Skin epidermis (tissue), 12 donors: ENCODE measurements around the gene ATOSA.

Experiments
- H3K27ac ChIP-seq, 21 experiments: fragments of 200-600 bp; sonication (generic) in 11 of 21; one replicate each; pipeline ENCODE4 v1.5.0; 2020; ENCODE audit warnings: mild to moderate bottlenecking in 3 of 21, inconsistent platforms in 2 of 21, moderate library complexity in 2 of 21
- H3K4me3 ChIP-seq, 7 experiments: fragments of 200-600 bp; sonication (generic) in 2 of 7; one replicate each; pipeline ENCODE4 v1.5.0; 2020; ENCODE audit warnings: inconsistent platforms in 2 of 7, mild to moderate bottlenecking in 2 of 7, moderate library complexity in 1 of 7

The ATOSA gene

DNA sequence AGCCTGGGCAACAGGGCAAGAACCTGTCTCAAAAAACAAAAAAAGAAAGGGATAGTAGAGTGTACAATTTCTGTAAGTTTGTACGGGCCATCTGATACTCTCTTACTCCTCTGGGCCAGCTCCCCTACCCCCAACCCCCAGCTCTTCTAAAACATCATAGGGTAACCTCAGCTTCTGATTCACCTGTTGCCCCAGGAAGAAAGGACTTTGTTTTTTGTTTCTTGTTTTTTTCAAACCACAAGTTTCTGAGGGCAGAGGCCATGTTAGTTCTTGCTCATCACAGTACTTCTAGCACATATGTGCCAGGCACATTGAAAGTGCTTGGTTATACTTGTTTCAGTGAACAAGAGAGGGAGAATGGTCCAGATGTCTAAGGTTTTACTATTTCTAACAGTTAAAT lies 20.2 kb downstream of the ATOSA start:
- no peak overlapping the region for H3K27ac ChIP-seq
- no peak overlapping the region for H3K4me3 ChIP-seq

DNA sequence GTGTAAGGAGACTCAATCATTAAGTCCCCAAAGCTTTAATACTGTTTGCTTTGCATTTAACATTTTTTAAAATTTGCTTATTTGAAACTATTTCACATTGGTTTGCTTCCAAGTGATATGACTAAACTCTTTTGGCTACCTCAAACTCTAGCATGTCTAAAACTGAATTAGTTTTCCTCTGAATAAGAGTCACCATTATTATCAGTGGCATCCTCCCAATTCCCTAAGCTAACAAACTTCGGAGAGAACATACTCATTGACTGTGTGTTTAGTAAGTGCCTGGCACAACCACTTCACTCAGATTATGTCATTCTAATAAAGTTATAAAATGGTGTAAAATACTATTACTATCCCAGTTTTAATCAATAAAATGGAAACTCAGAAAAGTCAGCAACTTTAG lies 21.9 kb downstream of the ATOSA start:
- Histone ChIP-seq H3K27ac (peak overlapping the region in 3 of 21 experiments; percentile 2 to 52 (median 10)), H3K4me3 (no peak overlapping the region)

DNA sequence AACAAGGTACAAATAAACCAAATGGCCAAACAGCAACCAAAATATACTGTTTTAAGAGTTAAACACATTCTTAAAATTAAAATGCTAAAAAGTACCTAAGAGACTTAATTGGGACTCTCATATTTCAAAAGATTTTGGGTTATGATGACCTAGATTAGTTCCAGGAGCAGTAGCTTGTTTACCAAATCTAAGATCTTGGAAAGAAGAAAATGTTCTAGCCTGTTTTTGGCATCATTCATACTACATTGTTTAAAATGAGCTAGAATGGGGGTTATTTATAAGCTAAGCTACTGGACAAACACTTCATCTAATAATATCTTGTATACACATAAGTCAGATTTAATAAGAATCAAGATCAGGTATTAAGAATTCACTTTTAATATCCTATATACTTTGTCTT lies 22.8 kb downstream of the ATOSA start:
- Histone ChIP-seq H3K27ac (no peak overlapping the region), H3K4me3 (no peak overlapping the region)

DNA sequence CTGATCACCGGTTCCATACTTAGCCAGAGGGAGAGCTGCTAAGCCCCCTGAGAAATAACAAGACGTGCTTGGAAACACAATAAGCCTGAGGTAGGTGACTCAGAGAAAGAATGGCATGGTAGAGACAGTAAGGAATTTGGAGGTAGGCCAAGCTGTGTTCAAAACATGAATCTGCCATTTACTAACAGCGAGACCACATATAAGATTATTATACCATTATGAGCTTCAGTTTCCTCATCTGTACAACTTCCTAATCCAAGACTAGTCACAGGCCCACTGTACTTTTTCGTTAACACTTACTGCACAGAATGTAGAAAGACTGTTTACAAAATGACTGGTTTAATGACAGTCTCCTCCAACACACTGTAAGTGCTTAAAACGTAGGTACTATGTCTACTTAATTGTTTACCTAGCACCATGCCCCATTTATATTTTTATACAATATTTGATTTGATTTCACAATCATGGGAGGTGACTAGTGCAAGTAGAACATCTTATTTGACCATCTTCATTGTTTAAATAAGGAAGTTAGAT lies 25.7 kb downstream of the ATOSA start:
- peak overlapping the region in 11 of 21 experiments; percentile 6 to 69 (median 43) for H3K27ac ChIP-seq
- H3K4me3 ChIP-seq = no peak overlapping the region

DNA sequence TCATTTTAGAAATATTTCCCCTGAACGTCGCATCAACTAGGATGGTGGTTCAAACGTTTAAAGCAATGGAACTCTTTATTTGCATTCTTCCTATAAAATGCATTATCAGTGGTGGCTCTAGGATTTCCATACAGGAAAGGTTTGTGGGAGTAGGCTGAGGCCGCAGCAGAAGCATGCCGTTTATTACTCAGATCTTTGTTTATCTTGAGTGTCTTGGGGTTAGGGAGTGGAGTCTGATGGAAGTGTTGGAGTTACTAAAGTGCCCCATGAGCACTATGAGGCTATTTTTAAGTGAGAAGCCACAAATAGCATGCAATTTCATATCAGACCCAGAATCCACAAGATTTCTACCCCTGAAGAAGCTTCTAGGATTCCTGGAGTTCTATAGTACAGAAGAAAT lies 26.2 kb downstream of the ATOSA start:
- Histone ChIP-seq H3K4me3 (no peak overlapping the region), H3K27ac (peak overlapping the region in 12 of 21 experiments; percentile 6 to 69 (median 41))

DNA sequence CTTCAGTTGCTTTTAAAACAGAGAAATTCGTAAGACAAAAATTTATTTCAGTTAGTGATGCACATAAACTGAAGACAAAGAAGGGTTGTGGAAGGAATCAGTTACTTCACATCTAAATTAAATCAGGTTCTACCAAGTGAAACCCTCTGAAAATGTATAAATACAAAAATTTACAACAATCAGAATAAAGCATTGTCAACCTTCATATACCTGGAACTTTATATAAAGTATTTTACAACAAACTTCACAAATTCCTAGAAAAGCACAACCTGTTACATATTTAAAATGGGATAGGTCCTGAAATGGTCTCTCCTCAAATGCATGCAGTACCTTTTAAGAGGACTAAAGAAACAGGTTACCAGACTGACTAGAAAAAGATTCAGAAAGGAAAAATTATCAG lies 26.9 kb downstream of the ATOSA start:
- peak overlapping the region in 9 of 21 experiments; percentile 4 to 69 (median 35) for H3K27ac ChIP-seq
- no peak overlapping the region for H3K4me3 ChIP-seq

DNA sequence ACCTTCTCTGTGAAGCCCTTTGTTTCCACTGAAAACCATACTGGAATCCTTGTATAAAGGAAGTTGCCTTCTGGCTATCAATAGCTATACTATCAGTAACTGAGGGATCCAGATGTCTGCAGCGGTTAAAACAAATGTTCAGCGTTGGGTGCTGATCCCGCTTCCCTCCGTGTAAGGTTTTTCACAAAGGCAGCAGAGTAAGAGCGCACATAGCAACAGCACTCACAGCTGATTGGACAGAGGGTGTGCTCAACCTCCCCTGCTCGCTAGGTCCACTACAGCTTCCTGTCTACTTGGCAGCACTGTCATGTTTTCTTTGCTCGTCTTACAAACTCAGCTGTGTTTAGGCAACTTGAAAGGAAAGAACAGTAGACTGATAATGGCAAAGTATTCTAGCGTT lies 27.3 kb downstream of the ATOSA start:
- H3K4me3 ChIP-seq = peak overlapping the region in 1 of 7 experiments; percentile 7
- H3K27ac ChIP-seq = peak overlapping the region in 11 of 21 experiments; percentile 4 to 69 (median 42)

DNA sequence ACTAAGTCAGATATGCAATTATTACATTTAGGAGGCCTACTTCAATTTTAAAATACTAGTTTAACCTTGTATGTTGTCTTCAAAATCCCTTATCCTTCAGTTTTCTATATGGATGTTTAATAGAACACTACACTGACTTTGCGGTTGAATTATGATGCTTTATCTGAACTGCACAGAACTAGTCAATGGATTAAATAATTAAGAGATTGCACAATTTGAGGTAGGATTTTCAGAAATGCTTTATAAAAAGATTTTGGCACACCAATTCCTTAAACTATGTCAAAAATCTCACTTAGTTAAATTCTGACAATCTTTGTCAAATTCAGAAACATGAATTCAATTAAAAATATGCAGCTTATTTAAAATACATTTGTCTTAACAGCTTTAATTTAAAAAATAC lies 28.1 kb downstream of the ATOSA start:
- peak overlapping the region in 5 of 21 experiments; percentile 7 to 69 (median 43) for H3K27ac ChIP-seq

DNA sequence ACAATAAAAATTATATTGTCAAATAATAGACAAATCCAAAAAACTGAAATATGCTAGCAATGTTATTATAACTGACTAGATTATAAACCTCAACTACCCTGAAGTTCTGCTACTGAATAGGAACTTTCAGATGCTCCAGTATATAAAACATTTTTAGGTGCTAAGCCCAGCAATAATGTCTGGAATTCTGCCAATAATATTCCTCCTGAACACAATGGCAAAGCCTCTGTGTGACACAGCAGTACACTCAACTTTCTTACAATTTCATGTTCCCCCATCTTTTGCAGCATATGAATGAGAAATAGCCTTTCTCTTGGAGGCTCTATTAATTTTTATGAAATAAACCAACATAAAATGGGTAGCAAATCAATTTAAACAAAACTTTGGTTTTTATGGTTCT lies 29.5 kb downstream of the ATOSA start:
- Histone ChIP-seq H3K4me3 (no peak overlapping the region), H3K27ac (no peak overlapping the region)

More for the DNA sequence above, 28.1 kb downstream of the ATOSA start:
- H3K4me3 ChIP-seq = no peak overlapping the region

DNA sequence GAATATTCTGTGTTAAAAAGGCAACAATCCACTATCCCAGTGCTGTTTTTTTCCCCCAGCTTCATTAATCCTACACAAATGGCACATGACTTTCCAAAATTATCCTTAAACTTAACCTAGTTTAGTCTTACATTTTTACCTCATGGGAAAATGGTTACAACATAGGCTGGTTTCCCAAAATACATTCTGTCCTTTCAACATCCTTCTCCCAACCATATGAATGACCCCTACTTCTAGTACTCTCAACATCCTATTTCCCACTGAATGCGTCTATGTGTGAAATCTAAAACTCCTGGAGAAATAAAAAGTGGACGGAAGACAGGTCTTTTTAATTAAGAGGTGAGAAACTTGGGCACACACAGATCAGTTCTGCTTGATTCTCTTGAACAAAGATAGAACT lies 33.3 kb downstream of the ATOSA start:
- Histone ChIP-seq H3K4me3 (no peak overlapping the region), H3K27ac (no peak overlapping the region)

DNA sequence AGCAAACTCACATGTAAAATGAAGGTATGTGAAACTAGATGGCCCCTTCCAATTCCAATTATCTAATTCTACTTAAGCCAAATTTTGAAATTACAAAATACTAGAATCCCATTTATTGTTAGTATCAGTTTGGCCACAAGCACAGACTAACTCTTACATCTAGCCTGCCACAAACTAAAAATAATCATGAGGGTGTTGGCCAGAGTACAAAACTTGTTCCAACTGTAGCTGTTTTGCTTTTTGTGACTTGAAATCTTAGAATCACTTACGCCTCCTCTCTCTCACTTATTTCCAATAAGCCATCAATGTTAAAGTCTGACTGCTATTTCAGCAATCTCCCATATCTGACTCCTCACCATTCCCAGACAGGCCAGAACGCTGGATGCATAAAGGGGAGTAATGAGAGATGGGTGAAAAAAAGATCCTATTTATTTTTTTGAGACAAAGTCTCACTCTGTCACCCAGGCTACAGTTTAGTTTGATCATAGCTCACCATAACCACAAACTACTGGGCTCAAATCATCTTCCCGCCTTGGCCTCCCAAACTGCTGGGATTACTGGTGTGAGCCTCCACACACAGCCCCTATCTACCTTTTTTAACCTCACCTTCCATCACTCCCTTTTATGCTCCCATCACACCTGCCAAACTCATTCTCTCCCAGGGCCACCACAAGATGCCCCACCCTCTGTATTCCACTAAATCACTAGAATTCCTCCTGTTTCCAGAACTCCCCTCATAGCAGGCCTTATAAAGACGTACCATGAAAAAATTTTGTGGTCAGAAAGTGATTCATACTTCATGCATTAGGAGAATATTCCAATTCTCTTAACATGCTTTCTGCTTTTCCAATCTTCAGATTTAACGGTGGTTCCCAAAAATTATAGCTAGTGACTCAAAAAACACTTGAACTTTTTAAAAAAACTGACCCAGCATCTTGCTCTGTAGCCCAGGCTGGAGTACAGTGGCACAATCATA lies 36.5 kb downstream of the ATOSA start:
- Histone ChIP-seq H3K27ac (peak overlapping the region in 4 of 21 experiments; percentile 4 to 30 (median 21)), H3K4me3 (no peak overlapping the region)

DNA sequence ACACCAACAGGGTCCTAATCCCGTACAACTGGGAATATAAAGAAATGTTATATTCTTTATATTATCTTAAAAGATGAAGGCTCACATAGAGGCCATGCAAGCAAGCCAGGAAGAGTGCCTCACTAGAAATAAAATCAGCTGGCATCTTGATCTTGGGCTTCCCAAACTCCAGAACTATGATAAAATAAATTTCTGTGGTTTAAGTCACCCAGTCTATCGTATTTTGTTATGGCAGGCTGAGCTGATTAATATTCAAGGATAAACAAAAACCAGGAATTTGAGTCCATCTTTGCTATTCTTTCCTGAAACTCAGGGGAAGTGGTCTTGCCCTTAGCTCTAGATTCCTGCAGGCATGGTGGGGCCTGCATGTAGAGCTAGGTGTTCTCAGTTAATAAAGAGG lies 42.7 kb downstream of the ATOSA start:
- no peak overlapping the region for H3K4me3 ChIP-seq
- H3K27ac ChIP-seq = no peak overlapping the region

DNA sequence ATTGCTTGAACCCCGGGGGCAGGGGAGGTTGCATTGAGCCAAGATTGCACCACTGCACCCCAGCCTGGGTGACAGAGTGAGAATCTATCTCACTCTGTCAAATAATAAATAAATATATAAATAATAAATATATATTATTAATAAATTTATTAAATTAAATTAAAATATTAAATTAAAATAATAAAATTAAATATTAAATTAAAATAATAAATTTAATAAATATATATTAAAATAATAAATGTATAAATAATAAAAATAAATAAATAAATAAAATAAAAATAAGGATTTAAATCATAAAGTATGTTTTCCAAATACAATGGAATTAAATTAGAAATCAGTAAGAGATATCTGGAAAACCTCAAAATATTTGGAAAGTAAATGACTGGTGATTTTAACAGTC lies 43.3 kb downstream of the ATOSA start:
- no peak overlapping the region for H3K27ac ChIP-seq
- H3K4me3 ChIP-seq = no peak overlapping the region
